Activated CD4-positive, CD25-positive, alpha-beta regulatory T cell treated with anti-CD3 and anti-CD28 coated beads, Interleukin-2, amount 50 U/mL, for 72 hours (primary cell): ENCODE measurements around the gene KLHDC9.
"Not testable (repeated sequence)": the region's sequence is repeated elsewhere in the genome, so short reads cannot be mapped to it uniquely, and the experiment has no call there.

Experiments used
- DNase-seq: peaks from one replicate; pipeline ENCODE4 v3.0.0; 2021

KLHDC9 gene

DNA sequence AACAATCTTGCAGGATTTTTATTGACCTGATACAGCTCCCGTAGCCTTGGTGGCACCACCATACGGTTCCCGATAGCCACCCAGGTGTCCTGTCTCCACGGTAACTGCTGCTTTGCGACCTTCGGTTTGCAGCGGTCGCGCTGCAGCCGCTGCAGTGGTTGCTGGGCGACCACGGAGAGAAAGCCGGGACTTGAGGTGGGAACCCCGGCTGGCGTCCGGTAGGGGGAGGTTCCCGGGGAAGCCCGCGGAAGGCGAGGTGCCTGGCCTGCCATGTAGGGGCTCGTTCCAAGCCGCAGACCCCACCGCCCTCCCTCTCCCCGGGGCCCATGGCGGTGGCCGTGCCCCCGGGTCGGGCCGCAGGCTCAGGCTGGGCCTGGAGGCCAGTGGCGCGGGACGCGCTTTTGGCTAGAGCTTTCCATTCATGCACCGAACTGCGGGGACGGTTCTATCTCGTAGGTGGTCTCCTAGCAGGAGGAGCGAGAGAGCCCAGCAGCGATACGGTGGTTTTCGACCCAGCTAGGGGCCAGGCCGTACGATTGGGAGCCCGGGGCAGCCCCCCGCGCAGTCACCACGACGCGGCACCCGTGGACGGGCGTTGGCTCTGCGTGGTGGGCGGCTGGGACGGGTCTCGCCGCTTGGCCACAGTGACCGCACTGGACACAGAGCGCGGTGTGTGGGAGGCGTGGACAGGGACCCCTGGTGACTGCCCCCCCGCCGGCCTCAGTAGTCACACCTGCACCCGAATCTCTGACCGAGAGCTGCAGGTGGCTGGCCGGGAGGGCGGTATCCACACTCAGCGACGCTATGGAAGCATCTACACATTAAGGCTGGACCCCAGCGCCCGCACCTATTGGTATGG is at the start of gene KLHDC9:
KLHDC9 (plus strand) TSS at position 152 of the 859 bp plus-strand sequence; CDS start at position 327, 175 bp downstream.
- DNase-seq, result peak; percentile 54

GRCh38 chr1:161048949-161049722 is 49.0 kb upstream of the KLHDC9 start:
- no peak for DNase-seq

DNA sequence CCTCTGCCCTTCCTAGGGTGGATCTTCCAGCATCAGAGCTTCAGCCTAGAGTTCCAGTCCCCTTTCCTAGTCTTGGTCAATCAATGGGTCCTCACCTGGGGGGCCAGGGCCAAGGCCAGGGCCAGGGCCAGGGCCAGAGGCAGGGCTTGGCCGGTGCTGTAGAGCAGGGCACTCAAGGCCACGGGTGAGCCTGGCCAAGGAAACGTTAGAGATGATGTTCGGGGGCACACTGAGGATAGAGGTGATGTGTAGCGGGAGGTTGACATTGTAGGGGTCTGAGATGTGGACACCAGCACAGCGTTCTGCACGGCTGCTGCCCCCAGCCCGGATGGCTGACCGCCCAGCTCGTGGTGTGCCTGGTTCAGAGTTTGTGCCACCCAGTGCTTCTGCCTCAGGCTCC is 46.9 kb upstream of the KLHDC9 start:
- DNase-seq, result no peak

DNA sequence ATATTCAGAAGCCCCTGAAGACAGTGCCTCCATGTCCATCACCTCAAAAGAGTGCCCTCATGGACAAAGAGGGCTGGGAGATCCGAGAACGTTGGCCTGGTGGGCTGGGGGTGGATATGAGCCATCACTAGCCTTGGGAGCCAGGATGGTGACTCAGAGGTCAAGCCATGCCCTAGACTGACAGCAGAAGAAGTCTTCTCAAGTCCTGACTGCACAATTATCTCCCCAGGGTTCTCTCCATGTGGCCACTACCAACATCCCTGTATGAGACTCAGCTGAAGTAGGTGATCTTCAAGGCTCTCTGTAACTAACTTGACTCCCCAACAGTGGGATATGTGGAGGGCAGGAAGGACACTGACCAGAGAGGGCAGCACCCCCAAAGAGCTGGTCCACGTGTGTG is 45.3 kb upstream of the KLHDC9 start:
- DNase-seq, result no peak

- no peak for DNase-seq
Measured at GRCh38 chr1:161054232-161054631, 43.9 kb upstream of the KLHDC9 start.

DNA sequence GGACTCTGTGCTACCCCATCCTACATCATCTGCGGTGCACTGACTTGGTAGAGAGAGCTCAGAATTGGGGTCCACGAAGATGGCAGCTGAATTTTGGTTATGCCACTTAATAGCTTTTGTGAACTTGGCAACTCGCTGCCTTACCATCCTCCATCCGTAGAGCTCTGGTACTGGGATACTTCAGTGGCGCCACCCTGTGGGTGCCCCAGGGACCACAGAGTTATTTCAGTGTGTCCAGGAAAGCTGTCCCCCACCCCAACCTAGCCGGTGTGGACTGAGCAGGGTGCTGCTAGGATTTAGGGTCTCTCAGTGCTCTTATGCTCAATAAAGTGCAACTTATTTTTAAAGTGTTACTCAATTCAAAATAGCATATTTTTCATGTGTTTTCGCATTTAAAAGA is 43.4 kb upstream of the KLHDC9 start:
- no peak for DNase-seq

DNA sequence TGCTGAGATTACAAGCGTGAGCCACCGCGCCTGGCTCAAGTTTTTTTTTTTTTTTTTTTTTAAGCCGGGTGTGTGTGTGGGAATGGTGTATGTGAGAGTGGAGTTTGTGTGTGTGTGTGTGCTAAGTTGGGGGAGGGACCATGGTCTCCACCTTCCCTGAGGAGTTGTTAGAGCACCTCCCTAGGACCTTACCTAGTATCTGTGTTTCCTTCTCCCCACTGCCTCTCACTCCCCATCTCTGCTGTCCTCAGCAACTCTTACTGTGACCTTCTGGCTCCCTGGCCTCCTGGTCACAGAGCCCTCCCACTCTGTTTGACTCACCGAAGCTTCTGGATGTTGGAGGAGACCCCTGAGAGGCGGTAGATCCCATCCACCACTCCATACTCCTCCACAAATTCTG is 38.9 kb upstream of the KLHDC9 start:
- DNase-seq, result no peak

DNA sequence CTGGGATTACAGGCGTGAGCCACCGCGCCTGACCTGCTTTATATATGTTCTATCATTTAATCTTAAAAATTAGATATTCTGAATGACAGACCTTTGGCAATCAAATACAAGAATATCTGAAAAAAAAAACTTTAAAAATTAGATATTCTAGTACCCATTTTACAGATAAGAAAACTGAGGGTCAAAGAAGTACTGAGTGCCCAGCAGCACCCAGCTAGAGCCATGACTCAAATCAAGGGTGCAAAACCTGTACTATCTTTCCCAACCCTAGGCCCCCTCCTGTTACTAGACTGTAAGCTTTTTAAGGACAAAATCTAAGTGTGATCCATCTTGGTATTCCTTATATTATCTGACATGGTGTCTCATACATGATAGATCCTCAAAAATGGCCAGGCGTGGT is 36.7 kb upstream of the KLHDC9 start:
- no peak for DNase-seq

GRCh38 chr1:161063936-161064335 is 34.2 kb upstream of the KLHDC9 start:
- DNase-seq, result not testable (repeated sequence)

DNA sequence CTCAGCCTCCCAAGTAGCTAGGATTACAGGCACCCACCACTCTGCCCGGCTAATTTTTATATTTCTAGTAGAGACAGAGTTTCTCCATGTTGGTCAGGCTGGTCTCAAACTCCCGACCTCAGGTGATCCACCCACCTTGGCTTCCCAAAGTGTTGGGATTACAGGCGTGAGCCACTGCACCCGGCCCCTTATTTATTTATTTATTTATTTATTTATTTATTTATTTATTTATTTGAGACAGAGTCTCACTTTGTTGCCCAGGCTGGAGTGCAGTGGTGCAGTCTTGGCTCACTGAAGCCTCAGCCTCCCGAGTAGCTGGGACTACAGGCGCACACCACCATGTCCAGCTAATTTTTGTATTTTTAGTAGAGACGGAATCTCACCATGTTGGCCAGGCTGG is 32.5 kb upstream of the KLHDC9 start:
- DNase-seq, result not testable (repeated sequence)

DNA sequence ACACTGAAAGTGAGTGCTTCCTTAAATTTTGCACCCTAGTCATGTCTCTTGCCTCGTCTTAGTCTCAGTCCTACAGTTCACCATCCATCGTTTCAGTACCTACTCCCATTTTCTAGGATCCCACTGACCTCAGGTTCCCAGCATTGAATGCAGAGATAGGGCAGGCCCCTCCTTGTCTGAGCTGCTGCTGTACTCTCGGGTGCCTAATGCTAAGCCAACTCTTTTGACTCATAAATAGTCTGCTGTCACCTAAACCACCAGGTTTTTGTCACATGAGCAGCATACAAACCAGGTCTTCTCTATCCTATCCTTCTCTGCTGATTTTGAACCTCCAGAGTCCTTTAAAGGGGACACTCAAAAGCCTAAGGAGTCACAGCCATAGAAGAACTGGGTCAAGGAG is 31.5 kb upstream of the KLHDC9 start:
- DNase-seq, result no peak

- DNase-seq, result peak; percentile 71
Measured at GRCh38 chr1:161068306-161069234, 29.6 kb upstream of the KLHDC9 start.

GRCh38 chr1:161069241-161069640 is 28.9 kb upstream of the KLHDC9 start:
- DNase-seq, result no peak

DNA sequence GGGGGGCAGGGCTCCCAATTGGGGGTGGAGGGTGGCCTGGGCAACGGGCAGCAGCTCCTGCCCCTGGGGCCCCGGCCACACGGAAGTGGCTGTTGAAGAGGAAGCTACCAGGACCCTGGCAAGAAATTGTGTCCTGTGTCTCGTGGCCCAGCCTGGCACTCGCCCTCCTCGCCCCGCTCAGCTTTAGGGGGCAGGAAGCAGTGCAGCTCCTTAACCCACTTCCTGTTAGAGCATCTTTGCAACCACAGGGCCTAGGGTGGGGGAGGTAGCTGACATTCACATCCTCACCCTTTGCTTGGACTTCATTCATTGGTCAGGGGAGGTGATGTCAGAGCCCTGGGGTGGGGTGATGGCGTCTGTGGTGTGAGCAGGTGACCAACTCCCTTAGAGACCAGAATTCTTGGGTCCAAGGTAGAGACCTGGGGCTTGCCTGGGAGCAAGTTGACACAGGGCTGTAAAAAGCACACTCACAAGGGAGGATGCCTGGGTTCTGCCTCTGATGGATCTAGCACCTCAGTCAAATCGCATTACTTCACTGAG is 28.4 kb upstream of the KLHDC9 start, which contains the start of gene ARHGAP30:
ARHGAP30 (minus strand) TSS at position 161 of the 540 bp plus-strand sequence. CDS start 267 bp downstream, outside the sequence.
- DNase-seq, result peak; percentile 74

GRCh38 chr1:161070761-161071160 is 27.4 kb upstream of the KLHDC9 start:
- no peak for DNase-seq

GRCh38 chr1:161071886-161072371 is 26.2 kb upstream of the KLHDC9 start:
- DNase-seq, result no peak

DNA sequence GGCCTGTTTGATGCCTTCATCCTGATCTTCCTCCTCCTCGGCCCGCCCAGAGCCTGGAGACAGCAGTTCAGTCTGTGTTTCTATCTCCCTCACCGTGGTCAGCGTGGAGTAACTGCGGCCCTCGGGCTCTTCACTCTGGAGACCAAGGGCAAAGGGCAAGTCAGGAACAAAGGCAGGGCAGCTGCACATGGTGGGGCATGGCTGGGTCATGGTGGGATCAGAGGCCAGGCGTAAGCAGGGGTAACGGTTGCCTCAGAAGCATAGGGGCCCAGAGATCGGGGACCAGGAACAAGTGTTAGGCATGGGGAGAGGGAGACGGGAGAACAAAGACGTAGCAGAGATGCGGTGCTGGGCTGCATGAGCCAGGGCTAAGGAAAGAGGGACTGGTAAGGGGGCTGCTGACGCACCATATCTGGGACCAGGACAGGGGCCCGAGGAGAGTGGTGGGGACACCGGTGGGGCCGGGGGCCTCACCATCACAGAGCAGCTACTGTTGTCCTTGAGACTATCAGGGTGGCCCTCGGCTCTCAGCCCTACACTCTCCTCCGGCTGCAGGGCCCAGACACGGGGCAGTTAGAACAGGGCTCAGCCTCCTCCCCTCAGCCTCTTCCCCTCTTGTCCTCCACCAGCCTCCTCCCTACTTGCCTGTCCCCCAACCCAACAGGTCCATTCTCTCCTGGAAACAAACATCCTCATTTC is 25.3 kb upstream of the KLHDC9 start:
- DNase-seq, result no peak

DNA sequence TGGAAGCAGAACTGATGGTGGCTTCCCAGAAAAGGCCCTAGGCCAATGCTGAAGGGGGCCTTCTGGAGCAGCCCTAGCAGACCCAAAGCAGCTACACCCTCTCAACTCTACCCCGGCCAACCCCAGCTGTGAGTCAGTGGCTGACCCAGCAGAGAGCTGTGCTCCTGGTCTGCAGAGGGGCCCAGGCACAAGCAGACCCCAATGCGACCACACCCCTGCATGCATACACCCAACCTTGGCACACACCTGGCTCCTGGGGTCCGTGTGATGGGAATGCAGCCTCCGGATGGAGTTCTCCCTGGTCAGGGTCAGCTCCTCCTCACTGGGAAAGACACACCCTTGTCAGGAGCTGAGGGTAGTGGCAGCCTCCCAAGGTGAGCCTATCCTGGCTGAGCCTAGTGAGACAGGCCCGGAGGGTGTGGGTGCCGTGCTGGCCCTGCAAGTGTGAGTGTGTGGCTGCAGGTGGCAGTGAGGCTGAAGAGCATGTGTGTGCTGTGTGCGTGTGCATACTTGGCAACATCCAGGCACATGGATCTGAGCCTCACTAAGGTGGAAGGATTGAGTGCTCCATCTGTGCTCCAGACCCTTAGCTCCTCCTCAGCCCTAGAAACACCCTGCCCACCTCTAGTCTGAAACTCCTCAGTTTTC is 24.6 kb upstream of the KLHDC9 start:
- no peak for DNase-seq

DNA sequence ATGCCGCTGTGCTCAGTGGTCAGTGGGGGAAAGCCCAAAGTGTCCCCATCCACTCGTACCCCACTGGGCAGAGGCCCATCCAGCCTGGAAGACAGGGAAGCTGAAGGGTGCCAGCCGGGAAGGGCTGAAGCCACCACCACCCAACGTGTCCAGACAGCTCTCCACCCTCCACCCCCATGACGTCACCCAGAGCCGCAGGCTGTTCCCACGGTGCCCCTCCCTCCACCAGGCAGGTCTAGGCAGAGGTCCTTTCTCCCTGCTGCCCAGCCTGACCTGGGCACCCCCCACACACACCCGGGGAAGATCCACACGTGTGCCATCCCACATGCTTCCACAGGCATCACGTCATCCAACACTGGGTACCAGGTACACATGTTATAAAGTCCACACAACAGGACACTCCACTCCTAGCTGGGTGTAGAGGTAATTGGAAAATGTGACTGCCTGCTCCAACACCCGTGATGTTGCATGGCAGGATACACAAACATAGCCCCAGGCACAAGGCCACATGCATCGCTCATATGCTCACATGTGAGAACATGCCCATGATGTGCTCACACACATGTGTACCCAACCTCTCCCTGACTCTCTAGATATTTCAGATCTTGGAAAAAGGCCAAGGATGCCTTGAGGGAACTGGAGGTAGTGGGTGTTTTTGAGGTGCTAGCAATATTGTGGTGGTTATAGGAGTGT is 23.3 kb upstream of the KLHDC9 start:
- DNase-seq, result no peak

DNA sequence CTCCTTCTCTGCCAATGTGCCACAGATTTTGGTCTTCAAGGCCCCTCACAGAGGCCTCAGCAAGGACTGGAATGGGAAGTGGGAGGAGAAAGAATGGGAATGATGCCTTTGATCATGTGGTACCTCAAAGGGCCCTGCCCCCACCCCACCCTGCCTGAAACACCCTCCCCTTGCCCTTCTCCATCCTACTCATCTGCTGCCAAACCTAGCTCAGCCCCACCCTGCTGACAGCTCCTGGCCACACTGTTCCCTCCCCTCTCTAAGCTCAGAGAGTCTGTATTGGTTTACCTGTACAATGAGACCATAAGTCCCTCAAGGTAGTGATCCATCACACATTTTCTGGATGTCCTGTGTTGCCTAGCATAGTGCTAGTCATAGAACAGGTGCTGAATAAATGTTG is 21.8 kb upstream of the KLHDC9 start:
- no peak for DNase-seq

DNA sequence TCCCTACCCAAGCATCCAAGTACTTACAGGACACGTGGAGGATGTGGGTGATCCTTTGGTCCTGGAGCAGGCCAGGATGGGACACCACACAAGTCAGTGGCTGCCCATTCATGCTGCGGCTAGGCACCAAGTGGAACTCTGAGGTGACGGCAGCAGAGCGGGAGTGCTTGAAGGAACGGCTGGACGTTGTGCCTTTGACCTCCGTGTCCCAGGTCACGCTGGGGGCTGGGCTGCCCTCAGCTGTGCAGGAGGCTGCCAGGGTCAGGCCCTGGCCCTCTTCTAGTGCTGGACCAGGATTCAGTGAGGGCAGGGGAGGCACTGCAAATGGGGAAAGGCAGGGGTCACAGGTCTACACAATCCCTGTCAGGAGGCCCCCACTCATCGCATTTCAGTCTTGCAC is 20.7 kb upstream of the KLHDC9 start:
- no peak for DNase-seq
